Measurements from ENCODE around the gene GTF2B.
"Not testable (repeated sequence)": the region's sequence is repeated elsewhere in the genome, so short reads cannot be mapped to it uniquely, and the experiment has no call there.

Gene GTF2B

GRCh38 chr1:88891318-88891950, at the start of gene GTF2B:
TSS of gene GTF2B (minus strand) at chr1:88891567. CDS start at chr1:88891499, 68 bp downstream.
- DNase-seq = peak; percentile 87 to 93

- not testable (repeated sequence) for DNase-seq
These were observed 47.2 kb upstream of the GTF2B start for GRCh38 chr1:88938528-88938927.

GRCh38 chr1:88936760-88937342, 45.5 kb upstream of the GTF2B start:
- DNase-seq = no peak

GRCh38 chr1:88936223-88936523, 44.8 kb upstream of the GTF2B start:
- no peak for DNase-seq

- DNase-seq = peak in 1 of 2 donors; percentile 9
These were observed 44.3 kb upstream of the GTF2B start for GRCh38 chr1:88935522-88936222.

GRCh38 chr1:88930176-88930575, 38.8 kb upstream of the GTF2B start:
- DNase-seq = not testable (repeated sequence)

GRCh38 chr1:88923224-88923623, 31.9 kb upstream of the GTF2B start:
- no peak for DNase-seq

- DNase-seq = no peak
These were observed 30.8 kb upstream of the GTF2B start for GRCh38 chr1:88922214-88922613.

- no peak for DNase-seq
These were observed 29.5 kb upstream of the GTF2B start for GRCh38 chr1:88920845-88921244.

- DNase-seq = no peak
These were observed 26.1 kb upstream of the GTF2B start for GRCh38 chr1:88917321-88918025.

- no peak for DNase-seq
These were observed 25.5 kb upstream of the GTF2B start for GRCh38 chr1:88916883-88917282.

GRCh38 chr1:88911800-88912199, 20.4 kb upstream of the GTF2B start:
- not testable (repeated sequence) for DNase-seq

- no peak for DNase-seq
These were observed 19.8 kb upstream of the GTF2B start for GRCh38 chr1:88911161-88911560.

GRCh38 chr1:88910401-88910800, 19.0 kb upstream of the GTF2B start:
- no peak for DNase-seq

- no peak for DNase-seq
These were observed 9.5 kb upstream of the GTF2B start for GRCh38 chr1:88900883-88901282.

GRCh38 chr1:88897070-88897730, 5.8 kb upstream of the GTF2B start:
- DNase-seq = no peak

GRCh38 chr1:88892357-88892877, 1.1 kb upstream of the GTF2B start:
- no peak for DNase-seq

GRCh38 chr1:88891951-88892340, 579 bp upstream of the GTF2B start:
- DNase-seq = no peak

- no peak for DNase-seq
These were observed 513 bp downstream of the GTF2B start for GRCh38 chr1:88890791-88891317.

GRCh38 chr1:88890131-88890530, 1.2 kb downstream of the GTF2B start:
- no peak for DNase-seq

- DNase-seq = no peak
These were observed 2.6 kb downstream of the GTF2B start for GRCh38 chr1:88888750-88889149.

GRCh38 chr1:88885933-88886332, 5.4 kb downstream of the GTF2B start:
- no peak for DNase-seq

GRCh38 chr1:88883156-88883555, 8.2 kb downstream of the GTF2B start:
- DNase-seq = no peak

Data from stimulated activated CD4-positive, alpha-beta T cell treated with anti-CD3 and anti-CD28 coated beads, Interleukin-2, amount 100 ng/mL, for 48 hours (primary cell).